ENCODE results near the gene RUNX2.
A peak's percentile ranks its signal among the peaks of the same experiment; 100 is the strongest.

The RUNX2 gene

DNA sequence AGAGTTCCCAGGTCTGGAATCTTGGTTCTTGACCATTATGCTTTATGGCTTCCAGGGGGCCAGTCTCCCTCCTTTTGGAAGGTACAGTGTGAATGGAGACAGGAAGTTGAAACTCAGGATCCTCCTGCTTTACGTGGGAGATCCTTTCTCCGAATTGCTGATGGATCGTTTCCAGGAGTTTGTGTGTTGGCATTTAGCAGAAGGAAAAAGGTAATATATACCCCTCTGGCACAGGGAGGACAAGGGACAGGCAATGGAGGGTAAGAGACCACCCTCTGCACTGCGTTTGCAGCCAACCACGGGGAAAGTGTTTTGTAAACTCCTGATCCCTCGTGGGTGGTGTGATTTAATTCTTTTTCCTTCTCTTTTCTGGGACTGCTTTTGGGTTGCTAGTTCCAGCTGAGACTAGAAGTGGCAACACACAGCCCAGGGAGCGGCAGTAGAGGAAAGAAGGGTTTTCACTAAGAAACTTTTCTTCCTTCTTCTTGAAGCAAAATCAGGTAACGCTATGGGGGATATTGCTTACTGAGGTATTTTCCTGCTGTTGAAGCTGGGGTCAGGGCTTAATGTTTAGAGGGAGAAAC, 307.2 kb downstream of the RUNX2 start:
- Mint-ChIP-seq H3K27me3 (no peaks in the 10 kb centered on the region), H3K36me3 (ENCODE audit: low read depth) (no peaks in the 10 kb centered on the region), H3K9me3 (no peaks in the 10 kb centered on the region), H3K4me1 (ENCODE audit: low read depth) (peaks cover 10% of the 10 kb centered on the region), H3K27ac (no peak overlapping the region), H3K4me3 (no peak overlapping the region)
- no peak for DNase-seq

DNA sequence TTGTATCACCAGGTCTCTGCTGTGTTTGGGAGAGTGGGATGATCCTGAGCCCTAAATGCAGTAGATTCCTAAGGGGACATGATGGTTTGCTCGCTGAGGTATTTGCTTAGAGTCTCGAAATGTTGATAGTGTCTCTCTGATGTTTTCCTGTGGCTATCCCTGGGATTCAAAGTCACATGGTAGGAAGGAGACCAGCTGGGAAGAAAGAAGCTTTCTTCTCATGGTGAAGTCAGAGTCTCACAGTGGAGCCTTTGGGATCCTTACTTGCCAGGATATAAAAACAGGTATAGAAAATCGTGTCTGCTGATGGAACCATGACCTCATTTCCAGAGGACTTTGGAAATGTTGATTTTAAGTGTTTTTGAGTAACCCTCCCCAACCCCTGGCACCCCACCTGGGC, 308.9 kb downstream of the RUNX2 start:
- peaks cover 10% of the 10 kb centered on the region for H3K4me1 Mint-ChIP-seq (ENCODE audit: low read depth)
- no peak overlapping the region for H3K4me3 Mint-ChIP-seq
- no peaks in the 10 kb centered on the region for H3K36me3 Mint-ChIP-seq (ENCODE audit: low read depth)
- no peaks in the 10 kb centered on the region for H3K9me3 Mint-ChIP-seq
- DNase-seq, result no peak
- no peak overlapping the region for H3K27ac Mint-ChIP-seq
- H3K27me3 Mint-ChIP-seq, result no peaks in the 10 kb centered on the region

DNA sequence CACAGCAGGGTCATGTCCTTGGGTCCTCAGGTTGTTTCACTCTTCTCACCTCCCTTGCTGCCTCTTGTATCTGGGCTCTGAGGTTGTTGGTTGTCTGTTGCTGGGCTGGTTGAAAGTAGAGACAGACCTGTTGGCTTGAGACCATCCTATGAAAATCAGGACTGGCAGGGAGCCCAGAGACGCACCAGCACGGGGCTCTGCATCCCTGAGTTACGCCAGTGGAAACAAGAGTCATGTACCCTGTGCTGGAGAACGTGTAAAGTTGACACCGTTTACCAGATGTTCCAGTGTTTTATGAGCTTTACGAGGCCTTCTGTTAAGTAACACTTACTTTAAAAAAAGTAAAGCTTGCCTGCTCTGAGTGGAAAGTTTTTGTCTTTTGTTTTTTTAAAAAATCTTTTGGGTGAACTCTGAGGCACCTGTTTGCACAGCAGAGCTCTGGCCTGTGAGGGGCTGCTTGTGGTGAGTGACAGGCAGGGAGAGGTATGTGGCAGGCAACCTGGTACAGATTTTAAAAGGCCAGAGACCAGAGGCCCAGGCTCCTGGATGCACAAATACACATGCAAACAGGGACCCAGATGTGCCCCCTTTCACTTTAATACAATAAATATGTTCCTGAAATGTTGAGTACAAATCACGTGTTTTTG, 309.6 kb downstream of the RUNX2 start:
- Mint-ChIP-seq H3K36me3 (ENCODE audit: low read depth) (no peaks in the 10 kb centered on the region), H3K4me1 (ENCODE audit: low read depth) (peaks cover 7% of the 10 kb centered on the region), H3K9me3 (no peaks in the 10 kb centered on the region), H3K27ac (no peak overlapping the region), H3K4me3 (no peak overlapping the region), H3K27me3 (no peaks in the 10 kb centered on the region)
- no peak for DNase-seq

DNA sequence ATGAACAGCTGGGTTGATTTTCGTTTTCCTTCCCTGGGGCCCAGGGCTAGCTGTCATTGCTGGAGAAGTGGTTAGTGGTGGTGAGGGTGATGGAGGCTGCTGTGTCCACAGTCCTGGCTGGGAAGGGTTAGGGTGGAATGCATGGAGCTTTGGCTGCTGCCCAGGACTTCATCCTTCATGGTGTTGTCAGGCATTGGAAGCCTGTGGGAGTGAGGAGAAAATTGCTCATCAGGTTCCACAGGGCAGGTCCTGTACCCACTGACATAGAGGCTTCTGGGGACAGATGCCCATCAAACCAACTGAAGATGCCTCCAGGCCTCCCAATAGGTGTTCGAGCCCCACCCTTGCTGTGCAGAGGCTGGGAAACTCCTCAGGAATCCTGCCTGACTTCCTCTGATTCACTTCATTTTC, 312.0 kb downstream of the RUNX2 start:
- DNase-seq, result no peak
- Mint-ChIP-seq H3K4me3 (no peak overlapping the region), H3K9me3 (no peaks in the 10 kb centered on the region), H3K27me3 (peaks cover 2% of the 10 kb centered on the region), H3K36me3 (ENCODE audit: low read depth) (no peaks in the 10 kb centered on the region), H3K4me1 (ENCODE audit: low read depth) (peaks cover 9% of the 10 kb centered on the region), H3K27ac (no peak overlapping the region)

DNA sequence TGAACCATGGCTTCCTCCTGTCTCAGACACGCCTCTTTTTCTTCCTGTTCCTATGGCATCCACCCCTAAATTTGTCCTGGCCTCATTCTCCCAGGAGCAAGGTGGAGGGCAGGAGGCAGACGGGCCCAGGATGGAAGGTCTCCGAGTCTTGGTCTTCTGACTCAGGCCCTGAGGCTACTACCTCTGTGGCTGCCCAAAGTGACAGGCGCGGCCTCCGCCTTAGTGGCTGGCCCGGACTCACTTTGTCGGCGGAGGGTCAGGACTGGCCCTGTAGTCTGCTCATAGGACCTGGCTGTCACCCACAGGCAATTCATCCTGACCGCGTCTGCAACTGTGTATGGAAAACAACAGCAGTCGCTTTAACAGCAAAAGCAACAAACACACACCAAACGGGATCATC, 312.7 kb downstream of the RUNX2 start:
- no peak for DNase-seq
- Mint-ChIP-seq H3K4me1 (ENCODE audit: low read depth) (peaks cover 15% of the 10 kb centered on the region), H3K9me3 (no peaks in the 10 kb centered on the region), H3K27me3 (peaks cover 2% of the 10 kb centered on the region), H3K36me3 (ENCODE audit: low read depth) (no peaks in the 10 kb centered on the region), H3K27ac (no peak overlapping the region), H3K4me3 (no peak overlapping the region)

DNA sequence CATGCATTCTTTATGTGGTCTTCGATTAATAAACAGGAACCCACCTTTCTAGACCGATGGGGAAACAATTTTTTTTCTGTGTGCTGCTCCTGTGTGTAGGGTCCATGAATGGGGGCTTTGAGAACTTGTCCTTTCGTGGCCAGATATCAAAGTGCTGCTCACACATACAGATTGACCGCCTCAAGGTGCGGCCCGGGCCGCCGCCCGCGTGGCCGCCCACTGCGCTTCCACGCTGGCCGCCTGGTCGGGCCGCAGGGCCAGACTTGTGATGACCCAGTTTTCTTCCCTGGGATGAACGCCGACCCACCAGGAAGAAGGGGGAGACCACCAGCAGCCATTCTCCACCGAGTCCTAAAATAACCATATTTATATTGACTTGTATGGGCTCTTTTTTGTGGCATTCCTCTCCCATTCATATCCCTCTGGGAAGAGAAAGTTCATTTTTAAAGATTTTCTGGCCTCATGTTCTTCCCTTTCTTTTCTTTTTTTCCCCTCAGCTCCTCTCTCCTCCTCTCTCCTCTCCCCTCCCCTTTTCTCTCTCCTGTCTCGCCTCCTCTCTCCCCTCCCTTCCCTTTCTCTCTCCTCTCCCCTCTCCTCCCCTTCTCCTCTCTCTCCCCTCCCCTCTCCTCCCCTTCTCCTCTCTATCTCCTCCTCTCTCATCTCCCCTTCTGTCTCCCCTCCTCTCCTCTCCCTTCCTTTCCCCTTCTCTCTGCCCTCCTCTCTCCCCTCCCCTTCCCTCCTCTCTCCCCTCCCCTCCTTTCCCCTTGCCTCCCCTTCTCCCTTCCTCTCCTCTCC, 314.4 kb downstream of the RUNX2 start:
- DNase-seq, result no peak
- H3K36me3 Mint-ChIP-seq (ENCODE audit: low read depth), result no peaks in the 10 kb centered on the region
- peaks cover 25% of the 10 kb centered on the region for H3K4me1 Mint-ChIP-seq (ENCODE audit: low read depth)
- no peak overlapping the region for H3K4me3 Mint-ChIP-seq
- H3K9me3 Mint-ChIP-seq, result no peaks in the 10 kb centered on the region
- no peak overlapping the region for H3K27ac Mint-ChIP-seq
- H3K27me3 Mint-ChIP-seq, result peaks cover 2% of the 10 kb centered on the region

DNA sequence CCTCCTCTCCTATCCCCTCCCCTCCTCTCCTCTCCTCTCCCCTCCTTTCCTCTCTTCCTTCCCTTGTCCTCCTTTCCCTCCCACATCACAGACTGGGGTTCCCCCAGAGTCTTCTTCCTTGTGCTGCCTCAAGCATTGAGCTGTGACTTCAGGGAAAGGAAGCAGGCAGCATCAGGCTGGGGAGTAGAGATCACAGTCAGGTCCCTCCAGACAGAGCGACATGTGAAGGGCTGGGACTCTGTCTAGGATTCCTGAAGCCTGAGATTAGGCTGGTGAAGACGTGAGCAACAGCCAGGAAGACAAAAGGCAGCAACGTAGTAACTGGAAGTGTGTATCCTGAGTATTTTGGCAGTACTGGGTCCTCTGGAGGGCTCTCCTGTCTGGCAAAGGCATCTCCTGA, 315.0 kb downstream of the RUNX2 start:
- Mint-ChIP-seq H3K27ac (peak overlapping the region; percentile 68), H3K36me3 (ENCODE audit: low read depth) (no peaks in the 10 kb centered on the region), H3K4me3 (no peak overlapping the region), H3K27me3 (peaks cover 2% of the 10 kb centered on the region), H3K9me3 (no peaks in the 10 kb centered on the region), H3K4me1 (ENCODE audit: low read depth) (peaks cover 29% of the 10 kb centered on the region)
- no peak for DNase-seq

DNA sequence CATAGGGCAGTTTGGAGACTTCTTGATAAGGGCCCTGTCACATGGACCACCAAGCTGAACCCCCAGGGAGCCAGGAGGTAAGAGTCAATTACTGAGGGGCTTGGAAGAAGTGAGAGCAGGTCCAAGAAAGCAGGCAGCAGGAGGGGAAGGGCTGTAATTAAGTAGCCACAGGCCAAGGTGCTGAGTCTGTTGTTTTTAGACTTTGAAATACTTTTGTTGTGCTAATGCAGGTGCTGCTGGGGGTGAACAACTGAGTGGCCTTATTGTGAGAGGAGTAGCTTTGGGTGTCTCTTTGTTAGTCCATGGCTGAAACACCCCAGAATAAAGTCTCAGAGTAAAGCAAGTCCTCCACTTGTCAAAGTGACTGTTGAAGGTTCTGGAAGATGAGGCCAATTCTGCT, 316.6 kb downstream of the RUNX2 start:
- Mint-ChIP-seq H3K9me3 (no peaks in the 10 kb centered on the region), H3K27ac (peak overlapping the region; percentile 37), H3K36me3 (ENCODE audit: low read depth) (no peaks in the 10 kb centered on the region), H3K4me1 (ENCODE audit: low read depth) (peaks cover 32% of the 10 kb centered on the region), H3K27me3 (peaks cover 2% of the 10 kb centered on the region), H3K4me3 (no peak overlapping the region)
- no peak for DNase-seq

DNA sequence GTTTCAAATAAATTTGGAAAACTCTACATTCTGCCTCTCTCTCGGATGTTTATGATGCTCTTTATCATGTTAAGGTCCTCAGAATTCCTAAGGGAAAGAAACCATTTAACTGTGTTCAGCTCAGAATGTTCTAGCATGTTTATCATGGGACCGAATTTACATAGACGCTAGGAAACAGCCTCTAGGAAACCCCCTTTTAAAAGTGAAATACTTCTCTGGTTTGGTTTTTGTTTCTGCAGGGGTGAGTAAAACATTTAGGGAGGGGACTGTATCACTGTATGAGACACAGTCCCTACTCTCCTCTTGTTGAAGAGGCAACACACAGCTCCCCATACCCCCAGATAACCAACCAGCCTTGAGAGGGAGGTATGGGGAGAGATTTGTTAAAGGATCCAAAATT, 317.2 kb downstream of the RUNX2 start:
- no peak for DNase-seq
- H3K4me3 Mint-ChIP-seq, result no peak overlapping the region
- H3K4me1 Mint-ChIP-seq (ENCODE audit: low read depth), result peaks cover 32% of the 10 kb centered on the region
- no peaks in the 10 kb centered on the region for H3K36me3 Mint-ChIP-seq (ENCODE audit: low read depth)
- no peaks in the 10 kb centered on the region for H3K9me3 Mint-ChIP-seq
- peak overlapping the region; percentile 39 for H3K27ac Mint-ChIP-seq
- peaks cover 2% of the 10 kb centered on the region for H3K27me3 Mint-ChIP-seq

DNA sequence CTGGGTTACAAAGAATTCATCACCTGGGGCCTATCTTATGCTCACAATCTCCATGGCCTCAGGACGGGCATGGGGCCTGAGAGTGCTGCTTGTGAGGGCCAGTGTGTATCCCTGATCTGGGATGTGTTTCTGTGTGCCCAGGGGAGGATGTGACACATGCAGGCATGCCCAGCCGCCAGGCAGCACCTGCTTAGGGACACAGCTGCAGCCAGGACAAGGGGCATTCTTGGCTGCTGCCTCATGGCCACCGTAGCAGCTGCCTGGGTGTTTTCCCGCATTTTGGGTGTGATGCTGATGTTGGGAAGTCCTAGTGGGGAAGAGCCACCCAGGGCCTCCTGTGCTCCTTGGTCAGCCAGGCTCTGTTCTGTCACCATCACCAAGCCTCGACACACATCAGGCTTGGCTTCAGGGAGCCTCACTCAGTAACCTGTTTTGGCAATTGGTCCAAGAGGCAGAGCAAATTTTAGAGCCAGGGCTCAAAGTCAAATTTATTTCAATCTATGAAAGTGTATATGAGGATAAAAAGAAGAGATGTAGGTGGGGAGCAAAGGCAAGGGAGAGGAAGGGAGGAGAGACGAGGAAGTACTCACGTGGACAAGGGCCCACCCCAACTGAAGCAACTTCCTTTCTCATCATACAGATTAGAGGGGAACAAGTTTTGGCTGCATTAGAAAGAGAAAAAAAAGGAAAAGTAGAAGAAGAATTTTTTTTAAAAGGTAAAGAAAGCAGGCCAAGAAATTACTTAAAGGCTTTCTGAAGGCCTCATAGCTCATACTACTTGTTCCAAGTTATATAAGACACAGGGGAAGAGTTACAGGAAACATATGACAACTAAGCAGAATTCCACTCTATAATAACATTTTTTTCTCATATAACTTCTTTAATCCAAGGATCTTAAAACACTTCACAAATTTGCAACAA, 319.5 kb downstream of the RUNX2 start:
- Mint-ChIP-seq H3K4me3 (no peak overlapping the region), H3K36me3 (ENCODE audit: low read depth) (no peaks in the 10 kb centered on the region), H3K4me1 (ENCODE audit: low read depth) (peaks cover 32% of the 10 kb centered on the region), H3K27me3 (peaks cover 2% of the 10 kb centered on the region), H3K27ac (no peak overlapping the region), H3K9me3 (no peaks in the 10 kb centered on the region)
- no peak for DNase-seq

DNA sequence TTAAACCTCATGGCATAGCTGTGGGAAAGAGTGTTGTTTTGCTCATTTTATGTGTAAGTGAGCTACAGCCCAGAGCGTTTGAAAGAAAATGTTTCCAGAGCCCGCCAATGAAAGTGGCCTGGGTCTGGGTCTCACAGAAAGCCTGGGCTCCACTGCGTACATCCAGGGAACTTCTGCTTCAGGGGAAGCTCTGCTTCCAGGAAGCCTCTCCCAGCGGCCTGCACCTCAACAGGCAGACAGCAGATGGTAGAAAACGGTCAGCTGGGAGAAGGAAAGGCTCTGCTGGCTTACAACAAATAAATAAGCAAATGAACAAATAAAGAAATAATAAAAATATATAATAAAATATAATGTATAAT, 320.1 kb downstream of the RUNX2 start:
- peaks cover 30% of the 10 kb centered on the region for H3K4me1 Mint-ChIP-seq (ENCODE audit: low read depth)
- H3K4me3 Mint-ChIP-seq, result no peak overlapping the region
- peaks cover 2% of the 10 kb centered on the region for H3K27me3 Mint-ChIP-seq
- H3K36me3 Mint-ChIP-seq (ENCODE audit: low read depth), result no peaks in the 10 kb centered on the region
- no peak for DNase-seq
- no peak overlapping the region for H3K27ac Mint-ChIP-seq
- no peaks in the 10 kb centered on the region for H3K9me3 Mint-ChIP-seq

DNA sequence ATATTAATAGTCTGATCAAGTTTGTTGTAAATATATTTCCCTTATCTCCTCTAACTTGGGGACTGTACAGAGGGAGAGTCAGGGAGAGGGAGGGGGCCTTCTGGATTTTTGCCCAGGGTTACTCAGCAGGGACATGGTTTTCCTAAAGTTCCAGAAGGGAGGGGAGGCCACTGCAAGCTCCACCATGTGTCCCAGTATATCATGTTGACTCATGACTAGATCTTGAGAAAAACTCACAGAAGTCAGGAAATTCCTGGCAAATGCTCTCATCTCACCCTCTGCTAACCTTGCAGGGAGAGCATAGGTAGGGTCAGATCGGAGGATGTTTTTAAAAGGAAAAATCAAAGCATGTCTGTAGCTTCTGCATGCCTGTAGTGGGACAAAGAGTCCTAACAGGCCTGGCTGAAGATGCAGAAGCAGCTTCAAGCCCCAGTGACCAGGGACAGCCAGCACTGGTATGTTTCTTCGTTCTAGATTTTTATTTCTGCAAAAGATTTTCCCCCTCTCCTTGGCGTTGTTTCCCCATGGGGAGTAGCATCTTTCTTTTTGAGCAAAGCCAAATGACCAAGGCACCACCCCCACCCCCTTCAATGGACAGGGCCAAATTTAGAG, 322.5 kb downstream of the RUNX2 start:
- no peak for DNase-seq
- no peaks in the 10 kb centered on the region for H3K9me3 Mint-ChIP-seq
- H3K27ac Mint-ChIP-seq, result no peak overlapping the region
- no peaks in the 10 kb centered on the region for H3K27me3 Mint-ChIP-seq
- H3K4me1 Mint-ChIP-seq (ENCODE audit: low read depth), result peaks cover 18% of the 10 kb centered on the region
- H3K36me3 Mint-ChIP-seq (ENCODE audit: low read depth), result no peaks in the 10 kb centered on the region
- H3K4me3 Mint-ChIP-seq, result no peak overlapping the region

DNA sequence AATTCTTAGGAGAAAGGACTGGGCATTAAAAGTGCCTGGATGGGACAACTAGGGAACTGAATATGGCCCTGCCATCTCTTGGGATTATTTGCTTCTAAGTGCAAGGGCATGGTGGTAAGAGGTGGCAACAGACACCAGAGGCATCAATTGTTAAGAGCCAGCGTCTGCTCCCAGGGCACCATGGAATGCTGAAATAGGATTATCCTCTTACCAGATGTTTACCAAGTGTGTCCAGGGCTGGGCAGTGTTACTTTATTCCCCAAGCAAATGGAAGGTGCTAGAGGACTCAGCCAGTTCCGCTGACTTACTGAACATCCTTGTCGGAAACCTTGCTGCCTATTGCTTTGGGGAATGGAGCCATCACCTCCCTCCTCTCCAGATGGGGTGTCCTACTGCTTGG, 323.2 kb downstream of the RUNX2 start:
- Mint-ChIP-seq H3K4me3 (no peak overlapping the region), H3K9me3 (no peaks in the 10 kb centered on the region), H3K36me3 (ENCODE audit: low read depth) (no peaks in the 10 kb centered on the region), H3K27ac (no peak overlapping the region), H3K27me3 (no peaks in the 10 kb centered on the region), H3K4me1 (ENCODE audit: low read depth) (peaks cover 15% of the 10 kb centered on the region)
- DNase-seq, result no peak

DNA sequence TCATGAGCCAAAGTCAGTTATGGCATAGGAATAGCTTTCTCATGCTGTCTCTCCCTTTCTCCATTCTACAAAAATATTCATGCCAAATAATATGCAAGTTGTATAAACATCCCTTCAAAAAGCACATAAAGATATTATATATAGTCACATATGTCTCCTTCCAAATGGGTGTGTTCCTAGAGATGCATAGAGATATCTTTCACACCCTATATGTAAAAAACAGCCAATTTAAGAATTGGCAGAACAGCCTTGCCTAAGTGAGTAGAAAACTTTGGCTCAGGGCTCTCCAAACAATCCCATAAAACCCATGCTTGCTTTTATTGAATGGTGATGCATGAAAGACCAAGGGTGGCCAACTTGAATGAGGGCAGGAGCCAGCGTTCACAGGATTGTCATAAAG, 324.3 kb downstream of the RUNX2 start:
- no peak overlapping the region for H3K4me3 Mint-ChIP-seq

More for the DNA sequence above, 324.3 kb downstream of the RUNX2 start:
- Mint-ChIP-seq H3K4me1 (ENCODE audit: low read depth) (peaks cover 8% of the 10 kb centered on the region), H3K9me3 (peaks cover 2% of the 10 kb centered on the region), H3K27me3 (no peaks in the 10 kb centered on the region), H3K36me3 (ENCODE audit: low read depth) (no peaks in the 10 kb centered on the region), H3K27ac (no peak overlapping the region)
- DNase-seq, result no peak
